Activated T-helper 2 cell treated with anti-CD3 and anti-CD28 coated beads, Interferon-gamma antibody, Interleukin-2, Interleukin-4, amounts not matched to agents 10 μg/mL and 5 μg/mL and 100 μg/mL, durations not matched to agents 14 hours and 24 hours and 36 hours (primary cell): ENCODE results near the gene SCCPDH. TPM values are rescaled to one million over a fixed set of nuclear protein-coding genes. Genes with fewer than 3 reads are reported as not detected.

Experiments used
- DNase-seq: peaks from one replicate; pipeline ENCODE4 v3.0.0; 2021; ENCODE audit warnings: low spot score
- H3K27ac Mint-ChIP-seq: one replicate; pipeline ENCODE4 v1.8.0; 2021; ENCODE audit warnings: mixed read lengths
- H3K27me3 Mint-ChIP-seq: one replicate; pipeline ENCODE4 v1.8.0; 2021; ENCODE audit warnings: low read depth, mixed read lengths
- H3K36me3 Mint-ChIP-seq: one replicate; pipeline ENCODE4 v1.8.0; 2021; ENCODE audit warnings: low read depth, mixed read lengths
- H3K4me1 Mint-ChIP-seq: one replicate; pipeline ENCODE4 v1.8.0; 2021; ENCODE audit warnings: low read depth, mixed read lengths
- H3K4me3 Mint-ChIP-seq: one replicate; pipeline ENCODE4 v1.8.0; 2021; ENCODE audit warnings: low read depth, mild to moderate bottlenecking, moderate library complexity, mixed read lengths
- H3K9me3 Mint-ChIP-seq: one replicate; pipeline ENCODE4 v1.8.0; 2021; ENCODE audit warnings: mixed read lengths
- intact Hi-C: fragments of 100-400 bp; cut with micrococcal nuclease; formaldehyde crosslinking; loops from one replicate; pipeline ENCODE4 v1.15.1; 2023
- total RNA-seq: library from RNA; stranded (reverse); gene quantifications from 2 replicates; pipeline ENCODE4 v1.2.3, GENCODE V29; 2022

The SCCPDH gene
- total RNA-seq, 1 donor from 2014 or later = 34.3 TPM

DNA sequence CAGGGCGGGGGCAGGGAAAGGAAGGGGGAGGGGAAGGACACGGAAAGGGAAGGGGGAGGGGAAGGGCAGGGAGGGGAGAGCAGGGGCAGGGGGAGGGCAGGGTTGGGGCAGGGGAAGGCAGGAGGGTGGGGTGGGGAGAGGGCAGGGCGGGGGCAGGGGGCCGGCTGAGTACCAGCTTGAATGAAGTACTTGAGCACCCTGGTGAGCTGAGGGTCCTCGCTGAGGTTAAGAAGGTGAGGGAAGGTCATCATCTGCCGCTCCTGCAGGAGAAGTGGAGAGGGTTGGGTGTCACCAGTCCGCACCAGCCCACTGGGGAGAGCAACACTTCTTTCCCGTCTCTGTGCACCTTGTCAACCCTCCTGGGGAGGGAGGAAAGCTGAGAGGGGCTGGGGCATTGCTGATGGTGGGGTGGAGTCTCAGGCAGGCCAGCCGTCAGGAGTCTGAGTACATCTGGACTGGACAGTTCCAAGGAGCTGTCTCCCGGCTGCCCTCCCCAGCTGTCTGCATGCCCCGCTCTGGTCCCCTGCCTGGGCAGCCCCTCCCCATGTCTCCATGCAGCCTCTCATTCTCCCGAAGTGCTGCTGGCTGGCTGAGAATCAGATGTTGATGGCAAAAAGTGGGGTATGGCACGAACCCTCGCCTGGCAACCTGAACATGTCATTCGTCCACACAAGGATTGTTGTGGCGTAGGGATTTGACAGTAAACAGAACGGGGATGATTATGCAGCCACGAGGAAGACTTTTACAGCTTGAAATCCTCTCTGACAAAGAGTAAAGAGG is 70.0 kb downstream of the SCCPDH start:
- intact Hi-C loops = no loop called here
- H3K36me3 Mint-ChIP-seq = no peaks in the 10 kb centered on the region
- no peaks in the 10 kb centered on the region for H3K4me1 Mint-ChIP-seq
- no peak overlapping the region for H3K4me3 Mint-ChIP-seq
- H3K27ac Mint-ChIP-seq = no peak overlapping the region
- no peaks in the 10 kb centered on the region for H3K9me3 Mint-ChIP-seq
- DNase-seq = no peak
- no peaks in the 10 kb centered on the region for H3K27me3 Mint-ChIP-seq

DNA sequence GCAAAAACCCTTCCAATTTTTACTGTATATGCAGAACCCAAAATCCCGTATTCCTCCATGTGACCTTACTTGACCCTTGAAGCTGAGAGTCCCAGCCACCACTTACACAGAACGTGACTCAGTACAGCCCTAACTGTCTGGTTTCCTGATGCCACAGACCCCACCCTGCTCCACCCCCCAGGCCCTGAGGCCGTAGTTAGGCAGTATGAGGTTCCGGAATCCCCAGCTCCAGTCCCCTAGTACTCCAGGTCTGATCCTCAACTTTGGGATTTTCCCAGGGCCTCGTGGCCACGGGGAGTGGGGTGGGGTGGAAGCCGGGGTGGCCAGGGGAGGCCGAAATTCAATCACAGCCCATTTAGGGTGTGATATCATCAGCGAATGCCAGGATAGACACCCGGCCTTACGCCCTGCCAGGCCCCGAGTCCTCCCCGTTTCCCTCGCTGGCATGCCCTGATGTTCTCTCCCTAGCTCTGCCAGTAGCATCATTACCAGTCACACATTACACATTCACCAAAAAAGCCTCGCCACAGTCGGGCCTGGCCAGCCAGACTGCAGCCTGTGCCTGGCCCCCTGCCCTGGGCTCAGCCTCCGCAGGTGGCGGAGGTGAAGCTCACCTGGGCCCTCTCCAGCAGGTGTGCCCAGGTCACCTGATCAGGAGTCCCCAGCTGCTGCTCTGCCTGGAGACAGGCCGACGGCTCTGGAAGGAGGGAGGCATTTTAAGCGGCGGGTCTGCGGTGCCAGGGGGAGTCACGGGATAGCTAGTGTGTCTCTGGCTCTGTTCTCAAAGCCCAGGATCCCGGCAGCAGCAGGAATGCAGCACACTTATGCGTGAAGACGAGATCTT is 70.8 kb downstream of the SCCPDH start:
- no peaks in the 10 kb centered on the region for H3K27me3 Mint-ChIP-seq
- no peak overlapping the region for H3K4me3 Mint-ChIP-seq
- H3K4me1 Mint-ChIP-seq = no peaks in the 10 kb centered on the region
- intact Hi-C loops = no loop called here
- no peaks in the 10 kb centered on the region for H3K9me3 Mint-ChIP-seq
- H3K36me3 Mint-ChIP-seq = no peaks in the 10 kb centered on the region
- DNase-seq = no peak
- no peak overlapping the region for H3K27ac Mint-ChIP-seq

DNA sequence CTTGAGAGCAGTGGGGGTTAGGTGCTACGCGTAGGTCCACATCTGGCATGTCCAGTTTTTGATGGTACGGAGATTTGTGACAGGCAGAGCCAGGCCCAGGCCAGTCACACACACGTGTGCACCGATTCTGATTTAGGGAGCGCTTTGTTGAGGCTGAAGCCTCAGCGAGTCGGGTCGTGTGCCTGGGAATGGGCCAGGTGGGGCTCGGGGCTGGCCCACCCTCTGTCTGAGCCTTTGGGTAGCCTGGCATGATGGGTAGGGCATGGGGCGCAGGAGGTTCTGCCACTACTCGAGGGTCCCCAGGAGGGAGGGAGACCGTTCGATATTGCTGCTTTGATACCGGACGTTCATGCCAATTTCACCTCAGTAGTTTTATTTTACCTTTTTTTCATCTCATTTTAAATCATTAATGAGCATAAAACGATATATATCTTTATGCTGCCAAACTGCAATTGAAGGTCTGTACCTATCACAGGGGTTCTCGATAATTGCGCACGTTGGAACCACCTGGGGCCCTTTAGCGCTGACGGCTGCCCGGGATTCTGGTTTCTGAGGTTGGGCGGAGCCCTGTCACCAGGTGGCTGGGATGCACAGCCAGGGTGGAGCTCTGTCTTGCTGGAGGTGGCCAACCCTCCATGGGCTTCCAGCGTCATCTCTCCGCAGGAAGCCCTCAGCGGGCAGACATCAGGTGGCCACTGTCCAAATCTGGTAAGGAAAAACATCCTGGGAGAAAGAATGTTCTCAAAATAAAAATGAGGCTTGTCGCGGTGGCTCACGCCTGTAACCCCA is 71.9 kb downstream of the SCCPDH start:
- no peak for DNase-seq
- Mint-ChIP-seq H3K4me1 (no peaks in the 10 kb centered on the region), H3K27ac (no peak overlapping the region), H3K36me3 (no peaks in the 10 kb centered on the region), H3K4me3 (no peak overlapping the region), H3K9me3 (no peaks in the 10 kb centered on the region), H3K27me3 (no peaks in the 10 kb centered on the region)
- intact Hi-C loops = no loop called here

DNA sequence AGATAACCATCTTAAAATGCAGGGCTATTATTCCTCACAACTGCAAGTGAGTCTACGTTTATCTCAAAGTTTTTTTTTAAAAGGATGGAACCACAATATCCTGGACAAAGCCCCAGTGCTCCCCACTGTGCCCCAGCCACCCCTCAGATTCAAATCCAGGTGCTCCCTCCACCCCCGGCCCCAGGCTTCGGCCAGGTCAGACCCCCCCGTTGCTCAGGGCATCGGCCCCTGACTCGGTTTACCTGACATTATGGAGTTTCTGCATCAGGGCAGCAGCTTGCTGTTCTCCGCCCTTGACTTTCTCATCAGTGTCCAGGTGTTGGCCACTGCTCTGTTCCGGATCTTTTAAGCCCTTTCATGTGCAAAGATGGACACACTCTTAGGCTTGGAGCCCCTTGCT is 72.9 kb downstream of the SCCPDH start:
- no peak for DNase-seq
- Mint-ChIP-seq H3K4me3 (no peak overlapping the region), H3K4me1 (no peaks in the 10 kb centered on the region), H3K9me3 (no peaks in the 10 kb centered on the region), H3K27ac (no peak overlapping the region), H3K27me3 (no peaks in the 10 kb centered on the region), H3K36me3 (no peaks in the 10 kb centered on the region)
- intact Hi-C loops = no loop called here

DNA sequence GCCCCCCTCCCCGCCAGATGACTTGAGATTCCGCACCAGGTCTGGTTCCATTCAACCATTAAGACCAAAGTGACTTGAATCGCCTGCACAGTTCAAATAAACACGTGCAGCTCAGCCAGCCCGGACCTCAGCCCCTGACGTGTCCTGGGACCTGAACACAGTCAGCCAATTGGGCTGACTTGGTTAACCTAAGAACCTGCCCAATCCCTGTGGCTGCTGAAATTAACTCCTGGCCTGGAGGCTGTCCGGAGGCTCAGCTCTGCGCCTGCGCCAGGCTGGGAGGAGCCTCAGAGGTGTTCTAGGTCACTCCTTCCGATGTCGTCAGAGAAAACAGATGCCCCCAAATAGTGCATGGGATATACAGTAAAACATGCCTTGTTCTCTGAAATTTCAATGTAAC is 73.4 kb downstream of the SCCPDH start:
- H3K27me3 Mint-ChIP-seq = no peaks in the 10 kb centered on the region
- no peak overlapping the region for H3K4me3 Mint-ChIP-seq
- intact Hi-C loops = no loop called here
- H3K36me3 Mint-ChIP-seq = no peaks in the 10 kb centered on the region
- DNase-seq = no peak
- no peaks in the 10 kb centered on the region for H3K9me3 Mint-ChIP-seq
- no peaks in the 10 kb centered on the region for H3K4me1 Mint-ChIP-seq
- no peak overlapping the region for H3K27ac Mint-ChIP-seq

DNA sequence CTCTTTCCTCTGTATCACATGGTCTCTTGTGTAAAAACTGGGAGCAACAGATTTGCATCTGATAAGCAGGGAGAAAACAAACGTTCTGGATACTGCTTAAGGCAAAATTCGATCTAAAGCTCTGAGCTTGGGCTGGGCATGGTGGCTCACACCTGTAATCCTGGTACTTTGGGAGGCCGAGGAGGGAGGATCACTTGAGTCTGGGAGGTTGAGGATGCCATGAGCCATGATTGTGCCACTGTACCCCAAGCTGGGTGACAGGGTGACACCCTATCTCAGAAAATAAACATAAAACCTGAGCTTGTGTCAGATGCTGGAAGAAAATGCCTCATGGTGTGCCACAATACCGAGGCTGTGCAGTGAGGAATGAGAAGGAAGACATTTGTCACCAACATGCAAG is 73.9 kb downstream of the SCCPDH start:
- intact Hi-C loops = no loop called here
- no peaks in the 10 kb centered on the region for H3K27me3 Mint-ChIP-seq
- no peak overlapping the region for H3K27ac Mint-ChIP-seq
- H3K4me3 Mint-ChIP-seq = no peak overlapping the region
- no peaks in the 10 kb centered on the region for H3K9me3 Mint-ChIP-seq
- no peaks in the 10 kb centered on the region for H3K36me3 Mint-ChIP-seq
- H3K4me1 Mint-ChIP-seq = no peaks in the 10 kb centered on the region
- no peak for DNase-seq

DNA sequence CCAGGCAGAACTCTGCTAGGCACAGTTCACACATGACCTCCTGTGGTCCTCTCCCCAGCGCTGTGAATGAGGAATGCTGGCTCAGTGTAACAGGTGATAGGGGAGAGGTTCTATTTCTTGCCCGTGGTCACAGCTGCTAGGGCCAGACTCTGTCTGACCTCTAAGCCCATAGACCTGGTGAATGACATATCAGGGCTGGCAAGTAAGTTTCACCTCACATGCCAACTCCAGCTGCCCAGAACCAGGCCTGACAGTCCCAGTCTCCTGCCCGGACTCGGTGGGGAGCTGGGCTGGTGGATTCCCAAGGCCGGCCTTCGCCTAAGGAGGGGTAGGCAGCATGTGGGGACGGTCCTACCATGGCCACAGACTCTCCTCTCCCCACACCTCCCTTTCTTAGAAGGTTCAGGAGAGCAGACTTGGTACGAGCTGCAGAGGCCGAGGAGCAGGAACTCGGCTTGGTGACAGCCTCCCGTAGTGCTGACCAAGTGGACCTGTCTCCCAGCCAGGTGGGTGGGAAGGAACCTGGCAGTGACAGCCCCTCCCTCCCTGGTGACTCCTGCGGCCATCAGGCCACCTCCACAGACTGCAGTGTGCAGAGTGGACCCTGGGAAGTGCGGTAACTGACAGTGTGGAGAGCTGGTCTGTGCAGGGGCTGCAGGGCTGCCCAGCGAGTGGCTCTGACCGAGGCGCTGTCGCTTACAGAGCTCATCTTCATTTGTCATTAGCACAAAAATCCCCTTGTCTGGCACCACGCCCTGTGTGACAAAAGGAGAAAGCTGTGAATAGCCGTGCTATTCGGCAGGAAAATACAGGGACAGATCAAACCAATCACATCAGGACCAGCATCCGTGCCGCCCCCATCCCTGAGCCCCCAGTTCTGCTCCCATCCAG is 74.6 kb downstream of the SCCPDH start:
- Mint-ChIP-seq H3K4me3 (no peak overlapping the region), H3K9me3 (no peaks in the 10 kb centered on the region), H3K36me3 (no peaks in the 10 kb centered on the region), H3K4me1 (no peaks in the 10 kb centered on the region), H3K27me3 (no peaks in the 10 kb centered on the region), H3K27ac (no peak overlapping the region)
- DNase-seq = no peak
- intact Hi-C loops = no loop called here

DNA sequence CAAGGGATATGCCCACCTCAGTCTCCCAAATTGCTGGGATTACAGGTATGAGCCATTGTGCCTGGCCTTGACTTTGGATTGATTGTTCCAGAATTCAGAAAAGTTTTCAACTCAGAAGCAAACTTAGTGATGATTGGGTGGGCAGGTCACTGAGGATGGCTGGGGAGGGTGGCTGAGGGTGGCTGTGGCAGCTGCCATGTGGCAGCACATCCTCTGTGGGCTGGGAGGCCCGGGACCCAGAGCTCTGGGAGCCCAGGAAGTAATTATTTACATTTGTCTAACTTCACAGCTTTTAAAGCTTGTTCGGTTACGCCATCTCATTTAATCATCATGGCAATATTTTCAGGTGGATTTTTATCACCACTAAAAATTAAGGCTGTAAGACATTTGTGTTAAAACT is 76.1 kb downstream of the SCCPDH start:
- H3K4me3 Mint-ChIP-seq = no peak overlapping the region
- intact Hi-C loops = no loop called here
- no peak for DNase-seq
- H3K27ac Mint-ChIP-seq = no peak overlapping the region
- H3K9me3 Mint-ChIP-seq = no peaks in the 10 kb centered on the region
- no peaks in the 10 kb centered on the region for H3K36me3 Mint-ChIP-seq
- H3K4me1 Mint-ChIP-seq = no peaks in the 10 kb centered on the region
- H3K27me3 Mint-ChIP-seq = no peaks in the 10 kb centered on the region

DNA sequence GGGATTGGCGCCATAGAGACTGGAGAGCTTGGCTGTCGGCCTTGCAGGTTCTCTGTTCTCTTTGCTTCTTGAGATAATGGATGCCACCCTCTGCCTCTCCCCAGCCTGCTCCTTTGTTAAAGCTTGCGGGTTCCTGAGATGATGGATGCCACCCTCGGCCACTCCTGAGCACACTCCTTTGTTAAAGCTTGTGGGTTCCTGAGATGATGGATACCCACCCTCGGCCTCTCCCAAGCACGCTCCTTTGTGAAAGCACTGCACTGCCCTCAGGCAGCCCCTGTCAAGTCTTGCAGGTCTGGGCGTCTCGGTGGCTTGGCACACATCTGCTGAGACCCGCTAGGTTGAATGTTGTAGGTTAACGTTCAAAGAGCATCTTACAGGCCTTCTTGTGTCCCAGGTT is 76.5 kb downstream of the SCCPDH start:
- Mint-ChIP-seq H3K27me3 (no peaks in the 10 kb centered on the region), H3K36me3 (no peaks in the 10 kb centered on the region), H3K4me1 (no peaks in the 10 kb centered on the region), H3K27ac (no peak overlapping the region), H3K9me3 (no peaks in the 10 kb centered on the region), H3K4me3 (no peak overlapping the region)
- DNase-seq = no peak
- intact Hi-C loops = no loop called here

DNA sequence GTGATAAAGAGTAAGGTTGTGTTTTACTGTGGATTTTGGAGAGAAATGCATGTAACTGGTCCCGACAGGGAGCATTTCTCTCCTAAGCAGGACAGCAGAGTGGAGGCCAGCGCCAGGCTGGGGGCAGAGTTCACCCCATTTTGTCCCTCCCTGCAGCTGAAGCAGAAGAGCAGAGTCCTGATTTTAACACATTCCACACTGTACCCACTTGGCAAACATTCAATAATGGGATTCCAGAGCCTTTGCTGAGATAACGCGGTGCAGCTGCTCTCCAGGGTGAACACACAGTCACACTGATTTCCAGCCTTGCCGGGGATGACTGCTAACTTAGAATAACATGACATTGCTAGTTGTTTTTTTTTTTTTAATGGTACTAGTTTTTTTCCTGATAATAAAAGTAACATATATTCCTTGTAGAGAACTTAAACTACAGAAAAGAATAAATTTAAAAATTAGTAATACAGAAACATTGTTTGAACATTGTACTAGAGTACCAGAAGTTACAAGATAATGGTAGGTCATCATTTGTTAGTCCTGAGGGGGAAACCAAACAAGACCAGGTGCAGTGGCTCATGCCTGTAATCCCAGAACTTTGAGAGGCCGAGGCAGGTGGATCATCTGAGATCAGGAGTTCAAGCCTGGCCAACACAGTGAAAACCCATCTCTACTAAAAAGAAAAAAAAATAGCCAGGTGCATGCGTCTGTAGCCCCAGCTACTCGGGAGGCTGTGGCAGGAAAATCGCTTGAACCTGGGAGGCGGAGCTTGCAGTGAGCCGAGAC is 77.2 kb downstream of the SCCPDH start:
- intact Hi-C loops = no loop called here
- no peak for DNase-seq
- Mint-ChIP-seq H3K4me1 (no peaks in the 10 kb centered on the region), H3K9me3 (no peaks in the 10 kb centered on the region), H3K27me3 (no peaks in the 10 kb centered on the region), H3K36me3 (no peaks in the 10 kb centered on the region), H3K4me3 (no peak overlapping the region), H3K27ac (no peak overlapping the region)

DNA sequence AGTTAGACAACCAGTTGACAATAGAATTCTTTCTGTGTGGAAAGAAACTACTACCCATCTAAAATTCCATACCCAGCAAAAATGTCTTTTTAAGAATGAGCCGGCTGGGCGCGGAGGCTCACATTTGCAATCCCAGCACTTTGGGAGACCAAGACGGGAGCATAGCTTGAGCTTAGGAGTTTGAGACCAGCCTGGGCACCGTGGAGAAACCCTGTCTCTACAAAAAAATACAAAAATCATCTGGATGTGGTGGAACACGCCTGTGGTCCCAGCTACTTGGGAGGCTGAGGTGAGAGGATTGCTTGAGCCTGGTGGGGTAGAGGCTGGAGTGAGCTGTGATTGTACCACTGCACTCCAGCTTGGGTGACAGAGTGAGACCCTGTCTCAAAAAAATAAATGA is 79.2 kb downstream of the SCCPDH start:
- Mint-ChIP-seq H3K9me3 (no peaks in the 10 kb centered on the region), H3K4me3 (no peak overlapping the region), H3K27ac (no peak overlapping the region), H3K27me3 (no peaks in the 10 kb centered on the region), H3K4me1 (no peaks in the 10 kb centered on the region), H3K36me3 (no peaks in the 10 kb centered on the region)
- intact Hi-C loops = no loop called here
- DNase-seq = no peak

DNA sequence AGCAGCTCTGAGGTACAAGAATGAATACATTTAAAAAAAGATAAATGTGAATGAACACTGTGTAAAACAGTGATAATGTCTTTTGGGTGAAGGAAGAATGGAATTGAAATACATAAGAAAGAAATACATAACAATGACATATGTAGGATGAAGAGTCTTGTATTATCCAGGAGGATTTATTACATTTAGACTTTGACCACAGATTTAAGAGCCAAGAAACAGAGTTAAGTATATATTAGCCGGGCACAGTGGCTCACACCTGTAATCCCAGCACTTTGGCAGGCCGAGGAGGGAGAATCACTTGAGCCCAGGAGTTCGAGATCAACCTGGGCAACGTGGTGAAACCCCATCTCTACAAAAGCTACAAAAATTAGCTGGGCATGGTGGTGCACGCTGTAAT is 79.7 kb downstream of the SCCPDH start:
- Mint-ChIP-seq H3K36me3 (no peaks in the 10 kb centered on the region), H3K27me3 (no peaks in the 10 kb centered on the region), H3K4me1 (no peaks in the 10 kb centered on the region), H3K9me3 (no peaks in the 10 kb centered on the region), H3K4me3 (no peak overlapping the region), H3K27ac (no peak overlapping the region)
- intact Hi-C loops = no loop called here
- DNase-seq = no peak
